A673 (cell line): ENCODE data around the gene AMIGO1.

Source experiments
- CTCF ChIP-seq: fragments of 300-800, 200-600 bp; sonication (generic); conservative IDR thresholded peaks from 2 replicates; pipeline ENCODE4 v1.5.1; 2017; ENCODE audit warnings: low read depth, mild to moderate bottlenecking, antibody characterized with exemption, low read length, moderate library complexity, mixed read lengths
- EZH2 ChIP-seq: fragments of 200-600 bp; sonication (generic); IDR thresholded peaks from 2 replicates; pipeline ENCODE4 v1.6.1; 2017; ENCODE audit warnings: borderline replicate concordance, low read depth, mild to moderate bottlenecking, mixed read lengths, antibody characterized with exemption, low read length; ENCODE audit not compliant: poor library complexity, severe bottlenecking

DNA sequence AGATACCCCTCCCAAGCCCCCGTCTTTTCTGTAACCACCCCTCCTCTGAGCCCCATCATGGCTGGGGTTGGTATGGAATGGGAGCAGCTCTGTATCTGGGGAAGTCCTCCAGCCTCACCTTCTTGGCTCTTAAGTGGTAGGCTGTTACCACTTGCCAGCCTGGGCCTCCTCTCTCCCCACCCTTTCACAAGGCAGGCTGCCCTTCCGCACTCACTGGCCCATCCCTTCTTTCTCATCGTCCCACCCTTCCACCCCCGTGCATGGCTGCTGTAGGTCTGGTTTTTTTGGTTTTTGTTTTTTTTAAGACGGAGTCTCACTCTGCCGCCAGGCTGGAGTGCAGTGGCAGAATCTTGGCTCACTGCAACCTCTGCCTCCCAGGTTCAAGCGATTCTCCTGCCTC, 10.4 kb downstream of the AMIGO1 start:
- TF ChIP-seq CTCF: no peak
- TF ChIP-seq EZH2: no peak
